Keratinocyte (primary cell): ENCODE data around the gene FREM1. TPM values are rescaled to one million over a fixed set of nuclear protein-coding genes. Genes with fewer than 3 reads are reported as not detected.

Experiments used
- DNase-seq: peaks from one replicate; pipeline ENCODE4 v3.0.0-alpha.2; 2011; ENCODE audit warnings: low read depth, missing footprints, low spot score
- FAIRE-seq: peaks from 2 replicates; lab custom pipeline; 2011; peaks lifted over from hg19 to GRCh38; lab: Jason Lieb, UNC
- H2AFZ ChIP-seq: 2 replicates; pipeline ENCODE4 v1.6.0; 2012; ENCODE audit warnings: low read length, control low read depth, inconsistent platforms; ENCODE audit not compliant: control insufficient read depth
- H3K27ac ChIP-seq: 2 replicates; pipeline ENCODE4 v1.5.1; 2011; ENCODE audit warnings: low read length; ENCODE audit not compliant: control insufficient read depth, insufficient read depth
- H3K27me3 ChIP-seq: 3 replicates; pipeline ENCODE4 v1.6.0; 2011; ENCODE audit warnings: low read length; ENCODE audit not compliant: control insufficient read depth, insufficient read depth; ENCODE audit errors: extremely low read depth
- H3K36me3 ChIP-seq, 2 experiments: 2 replicates in 1 of 2; 3 replicates in 1 of 2; pipeline ENCODE4 v1.5.1; 2011; ENCODE audit warnings: low read length in 2 of 2, mild to moderate bottlenecking in 1 of 2; ENCODE audit not compliant: control insufficient read depth in 2 of 2, insufficient read depth in 2 of 2; ENCODE audit errors: extremely low read depth in 1 of 2
- H3K4me1 ChIP-seq: 3 replicates; pipeline ENCODE4 v1.5.1; 2011; ENCODE audit warnings: low read length; ENCODE audit not compliant: control insufficient read depth, insufficient read depth; ENCODE audit errors: extremely low read depth
- H3K4me2 ChIP-seq: 3 replicates; pipeline ENCODE4 v1.6.0; 2011; ENCODE audit warnings: low read depth, low read length; ENCODE audit not compliant: control insufficient read depth, insufficient read depth; ENCODE audit errors: extremely low read depth
- H3K4me3 ChIP-seq, 3 experiments: fragments of 200-600 bp in 1 of 3; sonication (generic) in 1 of 3; 2 replicates in 2 of 3; 3 replicates in 1 of 3; pipeline ENCODE4 v1.5.1; 2011 to 2016; ENCODE audit warnings: low read length in 3 of 3, mild to moderate bottlenecking in 3 of 3, control low read depth in 2 of 3, inconsistent platforms in 1 of 3, low read depth in 1 of 3, mixed read lengths in 1 of 3, mixed run types in 1 of 3, moderate library complexity in 1 of 3; ENCODE audit not compliant: control insufficient read depth in 2 of 3, insufficient read depth in 2 of 3; ENCODE audit errors: extremely low read depth in 1 of 3
- H3K79me2 ChIP-seq: 2 replicates; pipeline ENCODE4 v1.6.0; 2012; ENCODE audit warnings: low read length; ENCODE audit not compliant: control insufficient read depth, insufficient read depth
- H3K9ac ChIP-seq: 3 replicates; pipeline ENCODE4 v1.6.0; 2011; ENCODE audit warnings: low read length; ENCODE audit not compliant: control insufficient read depth, insufficient read depth; ENCODE audit errors: extremely low read depth
- H3K9me1 ChIP-seq: 3 replicates; pipeline ENCODE4 v1.6.0; 2011; ENCODE audit warnings: low read length; ENCODE audit not compliant: control insufficient read depth, insufficient read depth; ENCODE audit errors: extremely low read depth
- H3K9me3 ChIP-seq: 2 replicates; pipeline ENCODE4 v1.5.1; 2012; ENCODE audit warnings: low read depth, low read length; ENCODE audit not compliant: control insufficient read depth
- H4K20me1 ChIP-seq: 3 replicates; pipeline ENCODE4 v1.6.0; 2011; ENCODE audit warnings: low read length; ENCODE audit not compliant: control insufficient read depth, insufficient read depth; ENCODE audit errors: extremely low read depth
- CTCF ChIP-seq, 3 experiments: IDR thresholded peaks in 1 of 3; conservative IDR thresholded peaks in 1 of 3; optimal IDR thresholded peaks in 1 of 3; 2 replicates in 2 of 3; 3 replicates in 1 of 3; pipeline versions ENCODE3 to v1.5.1; 2011; ENCODE audit warnings: low read length in 3 of 3, mild to moderate bottlenecking in 3 of 3, moderate library complexity in 2 of 3, control low read depth in 1 of 3, inconsistent platforms in 1 of 3; ENCODE audit not compliant: insufficient read depth in 2 of 3; ENCODE audit errors: extremely low read depth in 1 of 3
- EZH2 ChIP-seq: IDR thresholded peaks from one replicate; pipeline ENCODE4 v1.6.1; 2012; ENCODE audit warnings: inconsistent platforms, mild to moderate bottlenecking, low read length, moderate library complexity
- dilution Hi-C: fragments of 300-500 bp; cut with MboI; formaldehyde crosslinking; loops from one replicate; pipeline ENCODE4 v1.7.0; 2020; ENCODE audit warnings: low sequenced_read_pairs; ENCODE audit not compliant: extremely low pct_ligation_motif_present
- polyA plus RNA-seq, 5 experiments: library from polyadenylated mRNA; depleted of rRNA in 3 of 5; stranded (reverse) in 3 of 5; stranded (forward) in 1 of 5; unstranded in 1 of 5; fragments of >200 nt; gene quantifications; 1 replicate in 1 of 5; 2 replicates in 3 of 5; 3 replicates in 1 of 5; pipeline versions ENCODE4 v1.2.1 to v1.2.3, GENCODE V29; 2011 to 2012; ENCODE audit warnings: missing spikeins in 2 of 5, low read depth in 1 of 5, low replicate concordance in 1 of 5

FREM1 gene
- polyA plus RNA-seq, 1 donor (not counting 4 experiments of a cell fraction or from before 2014, with no cell fraction given): under 0.01 TPM

DNA sequence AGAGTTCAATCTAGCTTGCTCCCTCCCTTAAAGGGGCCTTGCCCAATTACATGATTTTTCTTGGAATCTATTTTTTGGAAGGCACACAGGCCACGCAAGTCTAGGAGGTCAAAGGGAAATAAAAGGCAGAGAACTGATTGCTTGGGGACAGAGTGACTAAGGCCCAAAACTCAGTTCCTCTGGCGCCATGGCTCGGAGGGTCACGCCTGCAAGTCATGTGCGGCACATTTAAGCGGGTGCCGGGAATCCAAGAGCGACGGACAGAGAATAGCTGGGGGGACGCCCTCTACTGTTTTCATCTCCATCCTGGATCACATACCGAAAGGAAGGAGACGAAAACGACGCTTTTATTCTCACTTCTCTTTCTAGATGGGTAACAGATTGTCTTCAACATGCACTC is 78.6 kb downstream of the FREM1 start:
- FAIRE-seq: no peak
- Histone ChIP-seq H3K27ac (no peak overlapping the region), H3K36me3 (no peaks in the 10 kb centered on the region), H4K20me1 (no peaks in the 10 kb centered on the region), H3K4me3 (no peak overlapping the region), H3K27me3 (no peaks in the 10 kb centered on the region), H3K9me1 (no peaks in the 10 kb centered on the region), H3K4me2 (no peak overlapping the region), H3K9me3 (no peaks in the 10 kb centered on the region), H3K79me2 (no peaks in the 10 kb centered on the region), H3K4me1 (no peaks in the 10 kb centered on the region), H3K9ac (no peak overlapping the region), H2AFZ (no peak overlapping the region)
- DNase-seq: no peak
- dilution Hi-C loops: no loop called here
- TF ChIP-seq EZH2: no peak
- no peak for TF ChIP-seq CTCF (optimal IDR thresholded peaks at IDR 0.05 in 1 of 3, IDR thresholded peaks at IDR 0.05 in 1 of 3, conservative IDR thresholded peaks at IDR 0.05 in 1 of 3; ENCODE audit: extremely low read depth in 1 of 3, insufficient read depth in 2 of 3, low read length in 3 of 3)

- no peaks in the 10 kb centered on the region for H3K9me3 ChIP-seq
- no peak overlapping the region for H3K27ac ChIP-seq
- no peaks in the 10 kb centered on the region for H3K27me3 ChIP-seq
- FAIRE-seq (no peak), DNase-seq (no peak)
- H3K79me2 ChIP-seq: no peaks in the 10 kb centered on the region
- no peak for TF ChIP-seq EZH2
- no peak for TF ChIP-seq CTCF (optimal IDR thresholded peaks at IDR 0.05 in 1 of 3, IDR thresholded peaks at IDR 0.05 in 1 of 3, conservative IDR thresholded peaks at IDR 0.05 in 1 of 3; ENCODE audit: extremely low read depth in 1 of 3, insufficient read depth in 2 of 3, low read length in 3 of 3)
- H2AFZ ChIP-seq: no peak overlapping the region
- no peaks in the 10 kb centered on the region for H3K36me3 ChIP-seq
- dilution Hi-C loops: no loop called here
- no peak overlapping the region for H3K4me3 ChIP-seq
- H3K9me1 ChIP-seq: no peaks in the 10 kb centered on the region
- H3K4me2 ChIP-seq: no peak overlapping the region
- H4K20me1 ChIP-seq: no peaks in the 10 kb centered on the region
- H3K9ac ChIP-seq: no peak overlapping the region
- no peaks in the 10 kb centered on the region for H3K4me1 ChIP-seq
These were observed 79.2 kb downstream of the FREM1 start for GRCh38 chr9:14831074-14831473.
